GM18498 (cell line): ENCODE data around the gene POLD4.

Experiments
- ATAC-seq: cut with Tn5 transposase; IDR thresholded peaks from one replicate; pipeline ENCODE4 v1.9.1; 2021; ENCODE audit warnings: mild to moderate bottlenecking, moderate library complexity; ENCODE audit not compliant: unreplicated experiment

Gene POLD4

GRCh38 chr11:67317888-67318555 lies 35.3 kb downstream of the POLD4 start:
- peak; percentile 17 for ATAC-seq

GRCh38 chr11:67317205-67317887 lies 36.0 kb downstream of the POLD4 start:
- peak; percentile 83 for ATAC-seq

- no peak for ATAC-seq
Observed at GRCh38 chr11:67316882-67317204, 36.5 kb downstream of the POLD4 start.

GRCh38 chr11:67315325-67315909 lies 37.9 kb downstream of the POLD4 start:
- no peak for ATAC-seq

- ATAC-seq: no peak
Observed at GRCh38 chr11:67314218-67314617, 39.1 kb downstream of the POLD4 start.

- no peak for ATAC-seq
Observed at GRCh38 chr11:67313125-67313890, 40.0 kb downstream of the POLD4 start.

- no peak for ATAC-seq
Observed at GRCh38 chr11:67312187-67313021, 40.9 kb downstream of the POLD4 start.

- ATAC-seq: no peak
Observed at GRCh38 chr11:67311556-67312082, 41.7 kb downstream of the POLD4 start.

GRCh38 chr11:67311051-67311555 lies 42.2 kb downstream of the POLD4 start:
- no peak for ATAC-seq

GRCh38 chr11:67310246-67311050 lies 42.9 kb downstream of the POLD4 start:
- no peak for ATAC-seq

- ATAC-seq: no peak
Observed at GRCh38 chr11:67309661-67310061, 43.7 kb downstream of the POLD4 start.

- no peak for ATAC-seq
Observed at GRCh38 chr11:67309166-67309565, 44.2 kb downstream of the POLD4 start.

GRCh38 chr11:67308031-67308866 lies 45.1 kb downstream of the POLD4 start:
- ATAC-seq: no peak

- no peak for ATAC-seq
Observed at GRCh38 chr11:67307545-67308001, 45.8 kb downstream of the POLD4 start.

- no peak for ATAC-seq
Observed at GRCh38 chr11:67306769-67307544, 46.4 kb downstream of the POLD4 start.

- no peak for ATAC-seq
Observed at GRCh38 chr11:67304511-67305113, 48.7 kb downstream of the POLD4 start.

GRCh38 chr11:67303835-67304411 lies 49.4 kb downstream of the POLD4 start:
- ATAC-seq: no peak
